Panc1 (cell line): ENCODE results near the gene NBDY. TPM values are rescaled to one million over a fixed set of nuclear protein-coding genes. Genes with fewer than 3 reads are reported as not detected.

Experiments
- ATAC-seq: fragments of 200-7000 bp; cut with Tn5 transposase; 2 replicates; pipeline ENCODE4 v1.9.1; 2020; ENCODE audit warnings: mild to moderate bottlenecking, moderate library complexity
- BruUV-seq: library from RNA; stranded (reverse); fragments of 400-500 nt; replicated peaks from 2 replicates; lab custom pipeline; 2021; lab: Mats Ljungman, UMichigan
- CTCF ChIA-PET: fragments of 300-600 bp; sonication (Branson Sonifier 250); formaldehyde crosslinking; loops from one replicate; lab custom pipeline; 2022; ENCODE audit warnings: antibody characterized with exemption; lab: Charles Lee
- POLR2A ChIA-PET: fragments of 300-600 bp; sonication (Branson Sonifier 250); formaldehyde crosslinking; loops from one replicate; lab custom pipeline; 2022; ENCODE audit warnings: antibody characterized with exemption; lab: Charles Lee
- DNase-seq: peaks from one replicate; pipeline ENCODE4 v3.0.0-alpha.2; 2010; ENCODE audit warnings: low read depth, low spot score
- H3K27ac ChIP-seq: 2 replicates; pipeline ENCODE4 v1.5.1; 2011; ENCODE audit warnings: mild to moderate bottlenecking, low read length, inconsistent platforms
- H3K27me3 ChIP-seq: fragments of 200-500 bp; sonication (Bioruptor generic); 2 replicates; pipeline ENCODE4 v1.6.0; 2014; ENCODE audit warnings: low read length, inconsistent platforms; ENCODE audit not compliant: control insufficient read depth, insufficient read depth
- H3K36me3 ChIP-seq: fragments of 200-500 bp; sonication (Bioruptor generic); 2 replicates; pipeline ENCODE4 v1.5.1; 2014; ENCODE audit warnings: inconsistent platforms, mild to moderate bottlenecking, low read length, moderate library complexity; ENCODE audit not compliant: control insufficient read depth, insufficient read depth
- H3K4me1 ChIP-seq: 2 replicates; pipeline ENCODE4 v1.5.1; 2011; ENCODE audit warnings: inconsistent platforms, mild to moderate bottlenecking, low read length, moderate library complexity; ENCODE audit not compliant: control insufficient read depth, insufficient read depth
- H3K4me3 ChIP-seq, 2 experiments: 2 replicates each; pipeline ENCODE4 v1.5.1; 2011 to 2012; ENCODE audit warnings: low read depth in 2 of 2, low read length in 2 of 2, mild to moderate bottlenecking in 2 of 2, inconsistent platforms in 1 of 2, moderate library complexity in 1 of 2
- H3K9me3 ChIP-seq: fragments of 200-500 bp; sonication (Bioruptor generic); 2 replicates; pipeline ENCODE4 v1.5.1; 2014; ENCODE audit warnings: low read depth, mild to moderate bottlenecking, inconsistent platforms, low read length, moderate library complexity; ENCODE audit not compliant: control insufficient read depth, insufficient read depth
- POLR2AphosphoS5 ChIP-seq: IDR thresholded peaks from 2 replicates; pipeline ENCODE4 v1.6.1; 2012; ENCODE audit warnings: mild to moderate bottlenecking, low read depth, low read length, moderate library complexity
- SIN3A ChIP-seq: IDR thresholded peaks from 2 replicates; pipeline ENCODE4 v1.6.1; 2012; ENCODE audit warnings: low read depth, mild to moderate bottlenecking, low read length, moderate library complexity, borderline replicate concordance; ENCODE audit not compliant: insufficient read depth
- TCF7L2 ChIP-seq: IDR thresholded peaks from 2 replicates; pipeline ENCODE4 v1.6.1; 2011; ENCODE audit warnings: mild to moderate bottlenecking, low read depth, low read length, inconsistent platforms
- in situ Hi-C: cut with HindIII; loops from 2 replicates; pipeline ENCODE4 v1.10.0; 2016; ENCODE audit warnings: low sequenced_read_pairs, low pct_unique_long_range_greater_than_20kb
- intact Hi-C: fragments of 100-400 bp; cut with micrococcal nuclease; formaldehyde crosslinking; loops from one replicate; pipeline ENCODE4 v1.10.0; 2022; ENCODE audit not compliant: unreplicated experiment
- total RNA-seq: library from RNA; stranded (reverse); gene quantifications from one replicate; pipeline ENCODE4 v1.2.1, GENCODE V29; 2021; ENCODE audit not compliant: unreplicated experiment
- TF ChIP-seq, protein P1 (sequence below), 2 experiments: IDR thresholded peaks; 2 replicates each; pipeline ENCODE4 v1.6.1; 2011 to 2012; ENCODE audit warnings: low read depth in 2 of 2, control low read depth in 1 of 2, low read length in 1 of 2, mild to moderate bottlenecking in 1 of 2, moderate library complexity in 1 of 2; ENCODE audit not compliant: insufficient read depth in 1 of 2
- TF ChIP-seq, protein P2 (sequence below): fragments of 450-650 bp; IDR thresholded peaks from 2 replicates; pipeline ENCODE4 v1.5.1; 2017; ENCODE audit warnings: mild to moderate bottlenecking

NBDY gene
- total RNA-seq, 1 experiment from 2014 or later = 52.0 TPM

DNA sequence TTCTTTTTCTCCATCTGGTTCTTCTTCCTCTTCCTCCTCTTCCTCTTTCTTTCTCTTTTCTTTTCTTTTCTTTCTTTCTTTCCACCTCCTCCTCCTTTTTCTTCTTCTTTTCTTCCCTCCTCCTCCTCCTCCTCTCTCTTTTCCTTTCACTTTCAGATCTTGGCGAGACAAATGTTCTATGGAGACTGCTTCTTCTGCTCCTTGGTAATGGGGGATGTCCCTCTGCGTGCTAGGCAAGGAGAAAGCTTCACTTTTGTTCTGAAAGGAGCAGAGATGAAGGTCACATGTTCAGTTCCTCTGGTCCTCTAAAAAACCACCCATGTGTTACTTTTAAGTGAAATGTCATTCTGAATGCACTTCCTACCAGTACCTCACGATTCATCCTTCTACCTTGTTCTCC is 33.2 kb downstream of the NBDY start:
- ChIA-PET CTCF (no interaction called here), POLR2A (interaction anchor here (0.5 to 0.6 kb wide), 2 partner anchors 166 to 210 kb away, joined by 3 to 4 read pairs; no protein-coding TSS in a partner anchor)
- ATAC-seq = no peak
- Histone ChIP-seq H3K36me3 (no peaks in the 10 kb centered on the region), H3K4me3 (no peak overlapping the region), H3K27ac (no peak overlapping the region), H3K9me3 (no peaks in the 10 kb centered on the region), H3K27me3 (no peaks in the 10 kb centered on the region), H3K4me1 (no peaks in the 10 kb centered on the region)
- no TSS peak for BruUV-seq
- DNase-seq = no peak
- no peak for TF ChIP-seq TCF7L2
- TF ChIP-seq, protein P1, sequence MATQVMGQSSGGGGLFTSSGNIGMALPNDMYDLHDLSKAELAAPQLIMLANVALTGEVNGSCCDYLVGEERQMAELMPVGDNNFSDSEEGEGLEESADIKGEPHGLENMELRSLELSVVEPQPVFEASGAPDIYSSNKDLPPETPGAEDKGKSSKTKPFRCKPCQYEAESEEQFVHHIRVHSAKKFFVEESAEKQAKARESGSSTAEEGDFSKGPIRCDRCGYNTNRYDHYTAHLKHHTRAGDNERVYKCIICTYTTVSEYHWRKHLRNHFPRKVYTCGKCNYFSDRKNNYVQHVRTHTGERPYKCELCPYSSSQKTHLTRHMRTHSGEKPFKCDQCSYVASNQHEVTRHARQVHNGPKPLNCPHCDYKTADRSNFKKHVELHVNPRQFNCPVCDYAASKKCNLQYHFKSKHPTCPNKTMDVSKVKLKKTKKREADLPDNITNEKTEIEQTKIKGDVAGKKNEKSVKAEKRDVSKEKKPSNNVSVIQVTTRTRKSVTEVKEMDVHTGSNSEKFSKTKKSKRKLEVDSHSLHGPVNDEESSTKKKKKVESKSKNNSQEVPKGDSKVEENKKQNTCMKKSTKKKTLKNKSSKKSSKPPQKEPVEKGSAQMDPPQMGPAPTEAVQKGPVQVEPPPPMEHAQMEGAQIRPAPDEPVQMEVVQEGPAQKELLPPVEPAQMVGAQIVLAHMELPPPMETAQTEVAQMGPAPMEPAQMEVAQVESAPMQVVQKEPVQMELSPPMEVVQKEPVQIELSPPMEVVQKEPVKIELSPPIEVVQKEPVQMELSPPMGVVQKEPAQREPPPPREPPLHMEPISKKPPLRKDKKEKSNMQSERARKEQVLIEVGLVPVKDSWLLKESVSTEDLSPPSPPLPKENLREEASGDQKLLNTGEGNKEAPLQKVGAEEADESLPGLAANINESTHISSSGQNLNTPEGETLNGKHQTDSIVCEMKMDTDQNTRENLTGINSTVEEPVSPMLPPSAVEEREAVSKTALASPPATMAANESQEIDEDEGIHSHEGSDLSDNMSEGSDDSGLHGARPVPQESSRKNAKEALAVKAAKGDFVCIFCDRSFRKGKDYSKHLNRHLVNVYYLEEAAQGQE (IDR thresholded peaks at IDR 0.05; ENCODE audit: insufficient read depth in 1 of 2, low read depth in 2 of 2, low read length in 1 of 2) = no peak
- TF ChIP-seq, protein P2, sequence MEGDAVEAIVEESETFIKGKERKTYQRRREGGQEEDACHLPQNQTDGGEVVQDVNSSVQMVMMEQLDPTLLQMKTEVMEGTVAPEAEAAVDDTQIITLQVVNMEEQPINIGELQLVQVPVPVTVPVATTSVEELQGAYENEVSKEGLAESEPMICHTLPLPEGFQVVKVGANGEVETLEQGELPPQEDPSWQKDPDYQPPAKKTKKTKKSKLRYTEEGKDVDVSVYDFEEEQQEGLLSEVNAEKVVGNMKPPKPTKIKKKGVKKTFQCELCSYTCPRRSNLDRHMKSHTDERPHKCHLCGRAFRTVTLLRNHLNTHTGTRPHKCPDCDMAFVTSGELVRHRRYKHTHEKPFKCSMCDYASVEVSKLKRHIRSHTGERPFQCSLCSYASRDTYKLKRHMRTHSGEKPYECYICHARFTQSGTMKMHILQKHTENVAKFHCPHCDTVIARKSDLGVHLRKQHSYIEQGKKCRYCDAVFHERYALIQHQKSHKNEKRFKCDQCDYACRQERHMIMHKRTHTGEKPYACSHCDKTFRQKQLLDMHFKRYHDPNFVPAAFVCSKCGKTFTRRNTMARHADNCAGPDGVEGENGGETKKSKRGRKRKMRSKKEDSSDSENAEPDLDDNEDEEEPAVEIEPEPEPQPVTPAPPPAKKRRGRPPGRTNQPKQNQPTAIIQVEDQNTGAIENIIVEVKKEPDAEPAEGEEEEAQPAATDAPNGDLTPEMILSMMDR = no peak
- in situ Hi-C loops (no loop called here), intact Hi-C loops (no loop called here)

DNA sequence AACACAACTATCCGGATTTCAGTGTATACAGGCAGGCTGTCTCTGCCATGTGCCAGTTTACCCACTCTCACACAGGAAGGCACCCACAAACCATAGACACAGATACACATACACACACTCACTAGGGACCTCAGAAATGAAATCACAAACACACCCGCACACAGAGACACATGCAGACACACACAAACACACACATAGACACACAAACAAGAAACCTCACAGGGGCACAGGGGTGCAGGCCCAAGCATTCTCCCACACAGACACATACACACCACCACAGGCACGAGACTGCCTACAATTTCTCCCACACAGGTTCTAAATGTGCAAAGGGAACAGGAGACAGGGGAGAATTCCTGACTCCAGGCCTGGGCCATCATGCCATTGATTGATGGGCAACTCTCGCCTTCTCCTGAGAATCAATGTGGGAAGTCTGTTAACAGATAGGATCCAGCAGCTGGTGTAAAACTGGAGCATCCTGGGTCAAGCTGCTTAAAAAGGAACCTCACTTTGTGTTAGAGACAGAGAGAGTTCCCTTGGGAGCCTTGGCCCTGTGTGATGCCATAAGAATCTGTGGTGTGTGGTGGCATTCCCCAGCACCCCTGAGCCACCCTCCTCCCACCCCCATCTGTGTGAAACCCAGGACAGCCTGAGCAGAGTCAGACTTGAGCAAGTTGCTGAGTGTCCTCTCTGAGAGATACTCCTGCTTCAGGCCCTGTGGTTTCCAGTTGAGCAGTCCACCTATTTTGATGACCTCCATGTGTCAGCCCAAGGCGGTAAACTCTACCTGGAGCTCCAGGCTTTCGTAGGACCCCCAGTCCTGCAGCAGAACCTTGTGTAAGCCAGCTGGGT is 33.9 kb downstream of the NBDY start:
- no peak for ATAC-seq
- no peaks in the 10 kb centered on the region for H3K27me3 ChIP-seq

More for the DNA sequence above, 33.9 kb downstream of the NBDY start:
- intact Hi-C loops (no loop called here), in situ Hi-C loops (no loop called here)
- TF ChIP-seq SIN3A = no peak
- TF ChIP-seq, protein P2 = no peak
- TF ChIP-seq POLR2AphosphoS5 = no peak
- no peak for TF ChIP-seq TCF7L2
- TF ChIP-seq, protein P1 (IDR thresholded peaks at IDR 0.05; ENCODE audit: insufficient read depth in 1 of 2, low read depth in 2 of 2, low read length in 1 of 2) = no peak
- H3K4me1 ChIP-seq = no peaks in the 10 kb centered on the region
- no peaks in the 10 kb centered on the region for H3K9me3 ChIP-seq
- BruUV-seq = no TSS peak
- ChIA-PET POLR2A (no interaction called here), CTCF (no interaction called here)
- H3K36me3 ChIP-seq = no peaks in the 10 kb centered on the region
- no peak overlapping the region for H3K4me3 ChIP-seq
- DNase-seq = no peak
- H3K27ac ChIP-seq = no peak overlapping the region
